Astrocyte (in vitro differentiated cells and primary cell): ENCODE measurements around the gene DIP2C.

Experiments
- CTCF ChIP-seq: IDR thresholded peaks from 2 replicates; pipeline ENCODE4 v1.5.1; 2011; ENCODE audit warnings: low read depth, mild to moderate bottlenecking, inconsistent platforms, low read length, moderate library complexity; ENCODE audit not compliant: insufficient read depth
- EZH2 ChIP-seq: IDR thresholded peaks from 2 replicates; pipeline ENCODE4 v1.6.1; 2012; ENCODE audit warnings: mild to moderate bottlenecking, low read length, inconsistent platforms; ENCODE audit not compliant: insufficient read depth

GRCh38 chr10:373526-374309, 315.8 kb downstream of the DIP2C start:
- TF ChIP-seq EZH2 (no peak), CTCF (no peak)
